HL-60 (cell line): ENCODE results near the gene ATL2.

Experiments used
- DNase-seq, 2 experiments: peaks; one replicate each; pipeline ENCODE4 v3.0.0-alpha.2; 2010 to 2020; ENCODE audit warnings: low read depth in 1 of 2, low spot score in 1 of 2
- H3K27ac ChIP-seq: fragments of 250-450 bp; sonication (Bioruptor Pico); replicated peaks from 2 replicates; pipeline ENCODE4 v1.5.1; 2020; ENCODE audit warnings: mild to moderate bottlenecking, moderate library complexity
- H3K27me3 ChIP-seq: fragments of 250-450 bp; sonication (Bioruptor Pico); 2 replicates; pipeline ENCODE4 v1.5.1; 2021; ENCODE audit warnings: mild to moderate bottlenecking, moderate library complexity; ENCODE audit not compliant: insufficient read depth, poor library complexity, severe bottlenecking
- H3K4me3 ChIP-seq: replicated peaks from 2 replicates; pipeline ENCODE4 v1.5.1; 2011; ENCODE audit warnings: mild to moderate bottlenecking, control low read depth, low read length; ENCODE audit not compliant: insufficient read depth
- CTCF ChIP-seq: IDR thresholded peaks from one replicate; pipeline ENCODE4 v1.5.1; 2011; ENCODE audit warnings: low read length, control low read depth, inconsistent platforms; ENCODE audit not compliant: insufficient read depth
- GABPA ChIP-seq: IDR thresholded peaks from 2 replicates; pipeline ENCODE4 v1.6.1; 2012; ENCODE audit warnings: low read depth
- POLR2AphosphoS5 ChIP-seq: IDR thresholded peaks from 2 replicates; pipeline ENCODE4 v1.6.1; 2012; ENCODE audit warnings: low read depth
- SPI1 ChIP-seq: IDR thresholded peaks from 2 replicates; pipeline ENCODE4 v1.6.1; 2012; ENCODE audit warnings: low read depth, mild to moderate bottlenecking, borderline replicate concordance
- TF ChIP-seq, protein P1 (sequence below): IDR thresholded peaks from 2 replicates; pipeline ENCODE4 v1.6.1; 2012; ENCODE audit warnings: low read depth; ENCODE audit not compliant: insufficient replicate concordance

ATL2 gene

GRCh38 chr2:38245114-38245641 lies 131.9 kb downstream of the ATL2 start:
- Histone ChIP-seq H3K4me3 (no peak overlapping the region), H3K27me3 (no peaks in the 10 kb centered on the region), H3K27ac (no peak overlapping the region)
- no peak for DNase-seq
- TF ChIP-seq POLR2AphosphoS5, result no peak
- TF ChIP-seq, protein P1, sequence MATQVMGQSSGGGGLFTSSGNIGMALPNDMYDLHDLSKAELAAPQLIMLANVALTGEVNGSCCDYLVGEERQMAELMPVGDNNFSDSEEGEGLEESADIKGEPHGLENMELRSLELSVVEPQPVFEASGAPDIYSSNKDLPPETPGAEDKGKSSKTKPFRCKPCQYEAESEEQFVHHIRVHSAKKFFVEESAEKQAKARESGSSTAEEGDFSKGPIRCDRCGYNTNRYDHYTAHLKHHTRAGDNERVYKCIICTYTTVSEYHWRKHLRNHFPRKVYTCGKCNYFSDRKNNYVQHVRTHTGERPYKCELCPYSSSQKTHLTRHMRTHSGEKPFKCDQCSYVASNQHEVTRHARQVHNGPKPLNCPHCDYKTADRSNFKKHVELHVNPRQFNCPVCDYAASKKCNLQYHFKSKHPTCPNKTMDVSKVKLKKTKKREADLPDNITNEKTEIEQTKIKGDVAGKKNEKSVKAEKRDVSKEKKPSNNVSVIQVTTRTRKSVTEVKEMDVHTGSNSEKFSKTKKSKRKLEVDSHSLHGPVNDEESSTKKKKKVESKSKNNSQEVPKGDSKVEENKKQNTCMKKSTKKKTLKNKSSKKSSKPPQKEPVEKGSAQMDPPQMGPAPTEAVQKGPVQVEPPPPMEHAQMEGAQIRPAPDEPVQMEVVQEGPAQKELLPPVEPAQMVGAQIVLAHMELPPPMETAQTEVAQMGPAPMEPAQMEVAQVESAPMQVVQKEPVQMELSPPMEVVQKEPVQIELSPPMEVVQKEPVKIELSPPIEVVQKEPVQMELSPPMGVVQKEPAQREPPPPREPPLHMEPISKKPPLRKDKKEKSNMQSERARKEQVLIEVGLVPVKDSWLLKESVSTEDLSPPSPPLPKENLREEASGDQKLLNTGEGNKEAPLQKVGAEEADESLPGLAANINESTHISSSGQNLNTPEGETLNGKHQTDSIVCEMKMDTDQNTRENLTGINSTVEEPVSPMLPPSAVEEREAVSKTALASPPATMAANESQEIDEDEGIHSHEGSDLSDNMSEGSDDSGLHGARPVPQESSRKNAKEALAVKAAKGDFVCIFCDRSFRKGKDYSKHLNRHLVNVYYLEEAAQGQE, result no peak
- TF ChIP-seq CTCF, result no peak
- TF ChIP-seq SPI1, result no peak
- no peak for TF ChIP-seq GABPA

GRCh38 chr2:38244301-38244700 lies 132.8 kb downstream of the ATL2 start:
- no peaks in the 10 kb centered on the region for H3K27me3 ChIP-seq
- TF ChIP-seq GABPA, result no peak
- TF ChIP-seq, protein P1, result no peak
- TF ChIP-seq CTCF, result no peak
- no peak for TF ChIP-seq SPI1
- no peak for TF ChIP-seq POLR2AphosphoS5
- H3K27ac ChIP-seq, result no peak overlapping the region
- H3K4me3 ChIP-seq, result no peak overlapping the region
- no peak for DNase-seq
